HG03159 (cell line): ENCODE results near the gene ABTB2.

Experiments
- ATAC-seq: cut with Tn5 transposase; IDR thresholded peaks from one replicate; pipeline ENCODE4 v1.9.1; 2021; ENCODE audit warnings: mild to moderate bottlenecking, moderate library complexity; ENCODE audit not compliant: unreplicated experiment

ABTB2 gene

DNA sequence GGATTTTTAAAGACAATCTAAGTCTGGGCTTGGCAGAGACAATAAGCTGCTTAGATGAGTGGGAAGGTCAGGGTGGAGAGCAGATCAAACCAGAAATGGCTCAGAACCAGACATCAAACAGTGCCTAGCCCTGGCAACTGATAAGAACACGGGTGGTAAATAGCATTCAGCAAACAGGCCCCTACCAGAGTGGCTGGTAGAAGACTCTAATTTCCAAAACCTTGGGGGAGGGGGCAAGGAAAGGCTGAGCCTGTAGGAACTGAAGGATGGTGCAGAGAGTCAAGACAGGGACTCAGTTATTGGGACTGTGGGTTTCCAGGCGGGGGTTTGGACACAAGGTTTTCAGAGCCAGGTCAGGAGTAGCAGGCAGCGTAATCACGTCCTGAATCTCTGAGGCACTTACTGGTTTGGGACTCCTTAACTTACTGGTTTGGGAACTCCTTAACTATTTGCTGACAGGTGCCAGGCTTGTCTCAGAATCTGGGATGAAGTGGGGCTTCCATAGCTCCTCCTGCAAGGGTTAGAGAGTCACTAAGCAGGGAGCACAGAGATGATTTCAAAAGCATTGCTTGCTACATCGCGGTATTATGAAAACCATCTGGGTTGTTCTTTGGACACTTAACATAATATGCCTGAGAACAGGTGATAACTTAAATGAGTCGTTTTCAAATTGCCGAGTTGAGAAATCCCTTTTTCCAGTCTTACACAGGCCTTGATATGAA lies 5.7 kb upstream of the ABTB2 start:
- no peak for ATAC-seq

DNA sequence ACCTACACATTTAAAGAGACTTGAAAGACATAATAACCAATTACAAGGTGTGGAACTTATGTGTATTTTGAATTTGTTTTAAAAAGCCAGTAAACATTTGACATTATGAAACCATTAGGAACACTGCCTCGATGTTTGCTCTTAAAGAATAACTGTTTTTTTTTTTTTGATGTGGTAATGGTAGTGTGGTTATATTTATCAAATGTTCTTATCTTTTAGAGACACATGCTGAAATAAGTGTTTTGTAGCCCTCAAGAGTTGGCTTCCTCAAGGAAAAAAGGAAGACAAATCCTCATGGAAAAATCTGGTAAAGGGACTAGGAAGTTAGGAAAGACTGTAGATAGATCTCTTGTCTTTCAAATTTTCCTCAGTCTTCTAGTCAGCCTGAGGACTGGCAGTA lies 2.2 kb upstream of the ABTB2 start:
- no peak for ATAC-seq

DNA sequence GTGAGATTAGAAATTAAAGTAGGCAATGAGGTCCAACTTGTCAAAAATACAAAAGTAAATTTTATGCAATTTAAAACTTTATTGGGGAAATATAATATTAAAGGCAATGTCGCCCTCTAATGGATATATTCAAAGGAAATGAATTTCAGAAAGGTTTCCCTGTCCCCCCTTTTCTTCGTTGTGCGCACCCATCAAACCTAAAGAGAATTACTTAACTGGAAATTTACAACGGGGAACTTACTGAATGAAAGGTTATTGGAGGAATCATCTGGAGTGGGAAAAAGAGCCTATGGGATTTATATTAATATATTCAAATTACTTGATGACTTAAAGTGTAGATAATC lies 1.7 kb upstream of the ABTB2 start:
- ATAC-seq, result no peak

DNA sequence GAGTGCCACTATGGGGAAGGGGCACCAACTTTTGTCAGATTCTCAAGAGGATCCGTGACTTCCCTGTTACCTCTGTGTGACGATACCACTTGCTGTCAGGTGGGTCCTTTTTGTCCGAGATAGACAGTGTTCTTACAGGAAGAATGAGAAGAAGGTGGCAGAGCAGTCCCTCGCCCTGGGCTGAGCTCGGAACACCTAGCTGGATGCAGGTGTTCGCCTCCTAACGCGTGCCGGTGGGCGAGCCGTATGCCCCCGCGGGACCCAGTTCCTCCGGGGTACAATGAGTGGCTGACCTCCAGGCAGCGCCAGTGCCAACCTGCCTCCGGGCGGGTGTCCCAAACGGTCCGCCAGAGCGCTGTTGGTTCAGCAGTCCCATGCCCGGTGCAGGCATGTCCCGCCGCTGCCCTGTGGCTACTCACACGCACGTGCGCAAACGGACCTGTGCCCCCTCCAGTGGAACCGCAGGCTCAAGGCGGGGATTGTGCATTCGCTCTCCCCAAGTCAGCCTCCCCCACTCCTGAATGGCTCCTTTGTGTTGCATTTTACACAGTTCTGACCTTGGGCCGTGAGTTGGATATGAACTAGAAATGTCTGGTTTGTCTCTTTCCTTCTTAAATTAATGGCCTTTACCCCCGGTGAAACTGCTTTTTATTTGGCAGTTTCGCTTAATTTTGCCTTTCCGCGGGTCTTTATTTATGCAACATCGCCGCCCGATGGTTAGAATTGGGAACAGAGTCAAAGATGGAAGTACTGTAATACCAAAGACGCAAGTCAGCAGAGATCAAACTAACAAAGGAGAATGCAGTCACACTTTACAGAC lies 1.1 kb upstream of the ABTB2 start:
- ATAC-seq, result no peak

GRCh38 chr11:34358258-34358727 lies 483 bp upstream of the ABTB2 start:
- peak; percentile 4 for ATAC-seq

DNA sequence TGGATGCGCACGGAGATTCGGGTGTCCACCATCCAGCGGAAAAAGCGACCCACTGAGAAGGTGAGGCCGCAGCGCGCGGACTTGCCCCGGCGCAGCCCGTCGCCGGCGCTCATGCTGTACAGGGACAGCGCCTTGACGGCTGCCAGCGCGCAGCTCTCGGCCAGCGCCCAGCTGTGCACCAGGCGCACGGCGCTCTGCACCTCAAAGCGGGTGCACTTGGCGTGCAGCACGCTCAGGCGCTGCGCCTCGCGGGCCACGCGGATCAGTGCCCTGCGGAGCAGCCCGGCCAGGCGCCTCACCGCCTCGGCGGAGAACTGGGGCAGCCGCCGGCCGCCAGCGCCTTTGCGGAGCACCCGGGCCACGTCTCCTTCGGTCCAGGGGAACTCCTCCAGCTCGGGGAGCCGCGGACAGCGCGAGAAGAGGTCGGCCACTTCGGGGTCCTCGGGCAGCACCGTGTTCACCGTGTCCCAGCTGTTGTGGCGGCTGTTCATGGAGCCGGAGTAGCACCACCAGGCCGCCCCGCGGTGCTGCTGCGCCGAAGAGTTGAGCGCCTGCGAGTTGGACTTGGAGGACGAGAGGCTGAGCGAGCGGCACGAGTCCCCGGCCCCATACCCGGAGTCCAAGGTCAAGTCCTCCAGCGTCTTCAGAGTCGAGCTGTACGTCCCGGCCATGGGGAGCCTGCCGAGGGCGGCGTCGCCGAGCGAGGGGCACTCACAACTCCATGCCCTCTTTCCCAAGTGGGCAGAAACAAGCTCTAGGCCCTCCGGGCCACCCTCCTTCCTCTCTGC lies 703 bp downstream of the ABTB2 start:
- peak; percentile 23 for ATAC-seq

DNA sequence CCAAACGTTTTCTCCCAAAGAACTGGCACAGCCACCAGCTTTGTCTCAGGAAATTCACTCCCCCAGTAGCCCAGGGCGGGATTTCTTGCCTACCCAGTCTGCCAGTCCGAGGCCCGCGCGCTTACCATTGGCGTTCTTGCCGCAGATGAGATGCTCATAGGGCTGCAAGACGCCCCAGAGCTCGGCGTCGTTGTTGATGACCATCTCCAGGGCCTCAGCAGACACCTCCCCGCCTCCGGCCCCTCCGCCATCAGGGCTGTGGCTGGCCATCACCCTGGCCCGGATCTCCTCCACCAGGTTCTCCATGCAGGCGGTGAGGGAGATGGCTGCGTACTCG lies 1.3 kb downstream of the ABTB2 start:
- peak; percentile 1 for ATAC-seq

GRCh38 chr11:34356130-34356529 lies 1.7 kb downstream of the ABTB2 start:
- no peak for ATAC-seq

GRCh38 chr11:34355726-34356125 lies 2.1 kb downstream of the ABTB2 start:
- no peak for ATAC-seq

DNA sequence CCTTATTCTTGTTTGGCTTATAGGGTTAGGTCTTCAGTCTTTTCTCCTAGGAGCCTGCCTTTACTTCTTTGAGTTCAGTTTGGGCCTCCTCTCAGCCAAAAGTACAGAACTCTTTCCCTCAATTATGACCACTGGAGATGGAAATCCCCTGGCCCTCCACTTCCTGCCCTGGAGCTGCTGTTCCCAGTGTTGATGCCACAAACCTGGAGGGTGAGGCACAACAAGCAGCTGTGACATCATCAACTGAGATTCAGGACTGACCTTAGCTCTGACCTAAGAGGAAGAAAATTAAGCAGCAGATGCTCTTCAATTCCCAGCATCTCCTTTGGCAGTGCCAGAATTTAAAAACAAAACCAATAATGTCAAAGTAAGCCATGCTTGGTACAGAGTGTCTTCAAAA lies 3.0 kb downstream of the ABTB2 start:
- ATAC-seq, result no peak

DNA sequence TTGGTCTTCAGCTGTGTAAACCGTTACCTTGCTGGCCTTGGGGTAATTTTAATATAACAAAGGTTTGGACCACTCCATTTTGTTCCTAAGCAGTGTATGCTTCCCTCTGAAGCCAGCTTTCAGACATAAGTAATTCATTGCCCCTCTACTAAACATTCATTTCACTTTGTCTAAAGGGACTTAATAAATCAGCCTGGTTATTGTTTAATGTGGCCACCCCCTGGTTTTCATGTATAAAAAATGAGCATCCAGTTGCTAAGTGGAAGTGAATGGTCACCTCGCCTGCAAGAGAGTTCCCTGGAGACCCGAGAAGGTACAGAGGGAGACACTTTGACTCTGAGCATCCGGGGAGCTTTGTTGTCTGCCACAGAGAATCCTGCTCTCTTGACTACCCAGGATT lies 3.9 kb downstream of the ABTB2 start:
- ATAC-seq, result no peak

- peak; percentile 46 for ATAC-seq
Observed at GRCh38 chr11:34351687-34352469, 5.9 kb downstream of the ABTB2 start.

DNA sequence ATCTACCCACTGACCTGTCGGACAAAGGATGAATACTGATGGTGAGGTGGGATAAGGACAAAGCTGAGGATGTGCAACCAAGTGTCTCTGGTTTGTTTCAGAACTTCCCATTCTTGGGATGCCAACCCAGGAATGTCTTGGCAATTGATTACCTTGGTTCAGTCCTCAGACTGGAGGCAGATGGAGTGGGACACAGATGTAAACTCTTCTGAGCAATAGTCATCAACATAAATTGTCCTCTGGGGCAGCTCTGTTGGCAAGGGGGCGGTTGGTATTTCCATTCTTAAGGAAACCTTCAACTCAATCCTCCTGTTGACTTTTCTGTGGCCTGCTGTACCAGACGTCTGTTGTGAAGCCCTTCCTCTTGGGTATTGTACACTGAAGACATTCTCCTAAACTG lies 6.8 kb downstream of the ABTB2 start:
- no peak for ATAC-seq

DNA sequence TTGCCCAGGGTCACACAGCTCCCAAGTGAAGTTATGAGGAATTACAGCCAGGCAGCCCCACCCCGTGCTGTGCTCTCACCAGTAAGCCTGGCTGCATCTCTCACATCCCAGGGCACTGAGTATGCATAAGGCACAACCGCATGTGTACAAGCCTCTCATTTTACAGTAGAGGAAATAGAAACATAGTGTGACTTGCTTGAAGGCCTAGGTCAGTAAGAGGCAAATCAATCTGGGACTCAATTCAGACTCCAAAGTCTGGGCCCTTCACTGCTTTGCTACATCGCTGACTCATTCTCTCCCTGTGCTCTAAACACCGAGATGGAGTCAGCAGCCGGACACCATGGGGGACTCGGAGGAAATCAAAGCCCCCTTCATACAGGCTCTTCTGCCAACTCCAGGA lies 7.9 kb downstream of the ABTB2 start:
- no peak for ATAC-seq

DNA sequence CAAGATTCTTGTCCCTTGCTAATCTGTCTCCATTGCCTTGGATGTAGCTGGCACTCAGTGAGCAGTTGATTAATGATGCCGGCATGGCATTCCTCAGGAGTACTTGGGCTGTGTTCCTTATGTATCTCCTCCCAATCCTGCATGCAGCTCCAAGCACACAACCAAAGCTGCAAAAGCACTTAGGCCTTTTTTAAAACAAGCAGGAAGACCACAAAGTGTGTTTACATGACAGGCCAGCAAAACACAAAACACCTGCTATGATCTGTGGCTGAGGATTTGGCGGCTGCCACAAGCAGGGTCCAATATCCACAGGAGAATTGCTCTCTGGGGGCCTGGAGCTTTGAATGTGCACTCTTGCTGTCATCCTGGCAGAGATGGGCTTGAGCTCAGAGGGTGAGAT lies 8.9 kb downstream of the ABTB2 start:
- ATAC-seq, result no peak

DNA sequence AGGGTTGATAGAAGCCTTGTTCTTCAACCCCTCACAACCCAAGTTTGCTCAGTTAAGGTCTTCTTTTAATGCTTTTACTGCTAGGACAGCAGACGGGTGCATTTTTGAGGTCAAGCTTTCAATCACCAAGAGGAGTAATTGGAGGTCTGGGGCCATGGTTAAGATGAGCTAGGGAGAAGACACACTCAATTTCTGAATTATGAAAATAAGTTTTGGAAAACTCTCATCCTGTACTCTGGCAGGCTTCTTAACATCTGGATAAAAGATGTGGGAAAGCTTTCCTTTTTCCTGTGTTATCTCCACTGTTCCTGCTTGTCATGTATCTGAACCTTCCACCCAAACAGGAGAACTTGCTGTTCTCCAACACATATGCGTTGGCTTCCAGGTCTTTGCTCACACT lies 9.7 kb downstream of the ABTB2 start:
- ATAC-seq, result no peak

- ATAC-seq, result no peak
Observed at GRCh38 chr11:34346551-34346950, 11.3 kb downstream of the ABTB2 start.

- no peak for ATAC-seq
Observed at GRCh38 chr11:34345991-34346480, 11.8 kb downstream of the ABTB2 start.

DNA sequence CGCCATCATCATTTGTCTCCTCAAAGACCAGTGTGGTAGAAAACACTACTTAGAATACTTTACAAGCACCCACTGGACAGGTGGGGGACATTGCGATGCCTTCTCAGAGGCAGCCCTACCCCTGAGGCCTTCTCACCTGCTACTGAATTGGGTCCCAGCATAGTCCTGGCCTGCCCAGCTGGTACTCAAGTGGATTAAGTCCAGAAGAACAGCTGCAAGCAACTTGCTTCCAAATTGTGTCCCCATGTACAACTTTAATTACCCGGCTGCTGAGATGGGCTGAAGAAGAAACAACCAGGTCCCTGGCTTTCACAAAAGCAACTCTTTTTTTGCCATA lies 12.3 kb downstream of the ABTB2 start:
- no peak for ATAC-seq

DNA sequence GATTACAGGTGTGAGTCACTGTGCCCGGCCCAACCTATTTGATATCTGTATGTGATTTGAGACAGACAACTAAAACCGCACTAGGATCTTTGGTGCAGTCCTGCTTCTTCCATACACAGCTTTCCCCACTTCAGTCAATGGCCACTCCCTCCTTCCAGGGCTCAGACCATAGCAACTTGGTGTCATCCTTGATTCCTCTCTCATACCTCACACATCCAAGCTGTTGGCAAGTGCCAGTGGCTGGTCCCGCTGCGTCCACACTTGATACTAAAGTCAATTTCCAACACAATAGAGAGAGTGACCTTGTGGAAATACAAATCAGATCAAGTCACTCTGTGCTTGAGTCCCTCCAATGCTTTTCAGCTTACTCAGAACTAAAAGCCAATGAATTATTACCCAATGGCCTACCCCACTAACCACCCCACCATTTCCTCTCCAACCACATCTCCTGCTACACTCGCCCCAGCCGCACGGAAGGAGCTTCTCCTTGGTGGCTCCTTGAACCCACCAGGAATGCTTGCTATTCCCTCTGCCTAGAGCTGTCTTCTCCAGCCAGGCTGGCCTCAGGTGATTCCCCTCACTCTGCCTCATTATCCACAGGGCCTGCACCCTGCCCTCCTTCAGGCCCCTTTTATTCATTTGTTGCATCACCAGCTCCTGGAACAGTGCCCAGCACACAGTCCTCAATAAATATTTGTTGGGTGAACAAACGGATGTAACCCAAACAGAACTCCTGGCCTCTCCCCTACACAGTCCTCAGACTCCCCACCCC lies 12.9 kb downstream of the ABTB2 start:
- ATAC-seq, result no peak
